Measurements from ENCODE around the gene ACTR1B.

The ACTR1B gene

GRCh38 chr2:97653874-97654273 is 10.0 kb downstream of the ACTR1B start:
- no peaks in the 10 kb centered on the region for H4K20me1 ChIP-seq (ENCODE audit: insufficient read depth)
- H3K36me3 ChIP-seq (ENCODE audit: insufficient read depth), result no peaks in the 10 kb centered on the region
- H3K4me1 ChIP-seq (ENCODE audit: low read depth, poor library complexity, severe bottlenecking), result no peaks in the 10 kb centered on the region
- H3K9ac ChIP-seq, result no peak overlapping the region
- no peak overlapping the region for H3K4me2 ChIP-seq
- no peak overlapping the region for H3K4me3 ChIP-seq (IDR thresholded peaks at IDR 0.05; ENCODE audit: insufficient read depth, low read depth, low read length)
- TF ChIP-seq CTCF (conservative IDR thresholded peaks at IDR 0.05; ENCODE audit: low read depth, low read length), result no peak
- no peaks in the 10 kb centered on the region for H3K79me2 ChIP-seq (ENCODE audit: insufficient read depth, low read depth)
- H3K27ac ChIP-seq, result no peak overlapping the region
- no peak overlapping the region for H2AFZ ChIP-seq (ENCODE audit: low read depth)
- H3K27me3 ChIP-seq (ENCODE audit: insufficient read depth, low read depth), result no peaks in the 10 kb centered on the region

GRCh38 chr2:97653473-97653872 is 10.4 kb downstream of the ACTR1B start:
- no peaks in the 10 kb centered on the region for H3K36me3 ChIP-seq (ENCODE audit: insufficient read depth)
- no peak overlapping the region for H3K27ac ChIP-seq
- no peaks in the 10 kb centered on the region for H3K79me2 ChIP-seq (ENCODE audit: insufficient read depth, low read depth)
- no peak overlapping the region for H3K4me3 ChIP-seq (IDR thresholded peaks at IDR 0.05; ENCODE audit: insufficient read depth, low read depth, low read length)
- no peak overlapping the region for H2AFZ ChIP-seq (ENCODE audit: low read depth)
- no peaks in the 10 kb centered on the region for H3K4me1 ChIP-seq (ENCODE audit: low read depth, poor library complexity, severe bottlenecking)
- no peak overlapping the region for H3K9ac ChIP-seq
- H3K4me2 ChIP-seq, result no peak overlapping the region
- no peak for TF ChIP-seq CTCF (conservative IDR thresholded peaks at IDR 0.05; ENCODE audit: low read depth, low read length)
- H4K20me1 ChIP-seq (ENCODE audit: insufficient read depth), result no peaks in the 10 kb centered on the region
- H3K27me3 ChIP-seq (ENCODE audit: insufficient read depth, low read depth), result no peaks in the 10 kb centered on the region

GRCh38 chr2:97651114-97651513 is 12.7 kb downstream of the ACTR1B start:
- Histone ChIP-seq H3K36me3 (ENCODE audit: insufficient read depth) (0 out of 2 replicates have a peak, but pooled peaks cover 4% of the 10 kb centered on the region), H3K4me3 (IDR thresholded peaks at IDR 0.05; ENCODE audit: insufficient read depth, low read depth, low read length) (no peak overlapping the region), H3K27me3 (ENCODE audit: insufficient read depth, low read depth) (no peaks in the 10 kb centered on the region), H3K4me1 (ENCODE audit: low read depth, poor library complexity, severe bottlenecking) (peaks cover 9% of the 10 kb centered on the region), H3K4me2 (no peak overlapping the region), H2AFZ (ENCODE audit: low read depth) (no peak overlapping the region), H3K9ac (no peak overlapping the region), H3K79me2 (ENCODE audit: insufficient read depth, low read depth) (peaks cover 12% of the 10 kb centered on the region), H3K27ac (no peak overlapping the region), H4K20me1 (ENCODE audit: insufficient read depth) (no peaks in the 10 kb centered on the region)
- no peak for TF ChIP-seq CTCF (conservative IDR thresholded peaks at IDR 0.05; ENCODE audit: low read depth, low read length)

- peak overlapping the region; percentile 43 for H3K4me2 ChIP-seq
- no peak overlapping the region for H3K27ac ChIP-seq
- H4K20me1 ChIP-seq (ENCODE audit: insufficient read depth), result no peaks in the 10 kb centered on the region
- TF ChIP-seq CTCF (conservative IDR thresholded peaks at IDR 0.05; ENCODE audit: low read depth, low read length), result no peak
- 0 out of 2 replicates have a peak, but pooled peaks cover 4% of the 10 kb centered on the region for H3K36me3 ChIP-seq (ENCODE audit: insufficient read depth)
- no peak overlapping the region for H2AFZ ChIP-seq (ENCODE audit: low read depth)
- peak overlapping the region; percentile 81 for H3K4me3 ChIP-seq (IDR thresholded peaks at IDR 0.05; ENCODE audit: insufficient read depth, low read depth, low read length)
- no peak overlapping the region; the same call in 1 of the 2 replicates for H3K9ac ChIP-seq
- no peaks in the 10 kb centered on the region for H3K27me3 ChIP-seq (ENCODE audit: insufficient read depth, low read depth)
- H3K79me2 ChIP-seq (ENCODE audit: insufficient read depth, low read depth), result peaks cover 14% of the 10 kb centered on the region
- peaks cover 9% of the 10 kb centered on the region for H3K4me1 ChIP-seq (ENCODE audit: low read depth, poor library complexity, severe bottlenecking)
Observed at GRCh38 chr2:97646977-97647376, 16.9 kb downstream of the ACTR1B start.
